Colonic mucosa (tissue), 4 donors: ENCODE measurements around the gene DEPDC5. TPM values are rescaled to one million over a fixed set of nuclear protein-coding genes. Genes with fewer than 3 reads are reported as not detected.

Experiments
- DNase-seq: peaks from one replicate; pipeline ENCODE4 v3.0.0-alpha.2; 2020
- H3K27ac ChIP-seq: fragments of 200-600 bp; one replicate; pipeline ENCODE4 v1.8.0; 2021
- H3K27me3 ChIP-seq: fragments of 200-600 bp; one replicate; pipeline ENCODE4 v1.8.0; 2021
- H3K36me3 ChIP-seq: fragments of 200-600 bp; one replicate; pipeline ENCODE4 v1.8.0; 2021
- H3K4me1 ChIP-seq: fragments of 200-600 bp; one replicate; pipeline ENCODE4 v1.8.0; 2021; ENCODE audit warnings: mild to moderate bottlenecking
- H3K4me3 ChIP-seq: fragments of 200-600 bp; one replicate; pipeline ENCODE4 v1.8.0; 2021
- H3K9ac ChIP-seq, 2 donors: one replicate each; pipeline ENCODE4 v1.7.0; 2013; ENCODE audit warnings: control low read depth in 2 of 2, low read depth in 2 of 2, low read length in 2 of 2
- H3K9me3 ChIP-seq: fragments of 200-600 bp; one replicate; pipeline ENCODE4 v1.8.0; 2021
- CTCF ChIP-seq: fragments of 200-600 bp; IDR thresholded peaks from one replicate; pipeline ENCODE4 v1.8.0; 2022; ENCODE audit warnings: antibody characterized with exemption, mild to moderate bottlenecking
- intact Hi-C: fragments of 100-400 bp; cut with DNase I; formaldehyde crosslinking; loops from one replicate; pipeline ENCODE4 v1.14.1; 2022
- total RNA-seq, 2 donors: library from RNA; stranded (reverse); fragmentation: NEBNext Ultra II Directional in 1 of 2; extraction: Animal tissue kit (Norgen Biotek cat#: 25700) in 1 of 2; gene quantifications; one replicate each; pipeline ENCODE4 v1.2.1, GENCODE V29; 2021
- donor health status: healthy.
- donor health status: DM: no; HTN: no; CAD: no.
- donor health status: DM: no; HTN: no; CAD: no.

DEPDC5 gene
- total RNA-seq, 2 donors from 2014 or later: 24.6 to 52.7 TPM

GRCh38 chr22:31733580-31734079 lies 20.2 kb upstream of the DEPDC5 start:
- Histone ChIP-seq H3K9me3 (no peaks in the 10 kb centered on the region), H3K9ac (no peak overlapping the region), H3K4me1 (no peaks in the 10 kb centered on the region), H3K27ac (no peak overlapping the region), H3K36me3 (no peaks in the 10 kb centered on the region), H3K4me3 (no peak overlapping the region), H3K27me3 (no peaks in the 10 kb centered on the region)
- intact Hi-C loops: no loop called here
- no peak for DNase-seq
- no peak for TF ChIP-seq CTCF

DNA sequence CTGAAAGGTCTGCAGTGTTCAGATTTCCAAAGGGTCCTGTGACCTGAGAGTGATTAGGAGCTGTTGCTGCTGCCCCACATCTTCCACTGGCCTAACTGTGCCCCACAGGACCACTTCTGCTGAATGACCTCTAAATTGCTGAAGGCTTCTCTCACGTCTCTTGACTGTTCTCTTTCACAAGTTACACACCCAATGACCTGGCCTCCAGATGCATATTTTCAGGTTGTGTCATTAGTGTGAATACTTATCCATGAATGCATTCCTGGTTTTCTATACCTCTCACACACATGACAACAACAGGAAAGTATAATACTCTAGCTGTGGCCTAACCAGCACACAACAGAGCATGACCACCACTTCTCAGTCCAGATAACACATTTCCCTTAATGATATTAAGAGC lies 19.3 kb upstream of the DEPDC5 start:
- Histone ChIP-seq H3K9me3 (no peaks in the 10 kb centered on the region), H3K36me3 (no peaks in the 10 kb centered on the region), H3K4me3 (no peak overlapping the region), H3K9ac (no peak overlapping the region), H3K27ac (no peak overlapping the region), H3K4me1 (no peaks in the 10 kb centered on the region), H3K27me3 (no peaks in the 10 kb centered on the region)
- no peak for DNase-seq
- intact Hi-C loops: no loop called here
- no peak for TF ChIP-seq CTCF

DNA sequence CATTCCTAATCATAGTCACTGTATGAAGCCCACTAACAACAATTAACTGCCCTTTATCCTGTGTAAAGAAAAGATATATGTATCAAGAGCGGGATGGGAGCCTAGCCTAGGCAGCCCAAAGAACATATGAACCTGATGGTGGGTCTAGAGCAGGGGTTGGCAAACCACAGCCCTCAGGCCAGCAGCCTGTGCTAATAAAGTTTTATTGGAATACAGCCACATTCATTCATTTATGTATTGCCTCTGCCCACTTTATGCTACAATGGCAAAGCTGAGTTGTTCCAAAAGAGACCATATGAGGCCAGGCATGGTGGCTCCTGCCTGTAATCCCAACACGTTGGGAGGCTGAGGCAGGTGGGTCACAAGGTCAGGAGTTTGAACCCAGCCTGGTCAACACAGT lies 17.4 kb upstream of the DEPDC5 start:
- TF ChIP-seq CTCF: no peak
- H3K9me3 ChIP-seq: no peaks in the 10 kb centered on the region
- no peak overlapping the region for H3K4me3 ChIP-seq
- no peaks in the 10 kb centered on the region for H3K4me1 ChIP-seq
- DNase-seq: no peak
- H3K27me3 ChIP-seq: no peaks in the 10 kb centered on the region
- no peak overlapping the region for H3K9ac ChIP-seq
- intact Hi-C loops: no loop called here
- no peak overlapping the region for H3K27ac ChIP-seq
- H3K36me3 ChIP-seq: no peaks in the 10 kb centered on the region

DNA sequence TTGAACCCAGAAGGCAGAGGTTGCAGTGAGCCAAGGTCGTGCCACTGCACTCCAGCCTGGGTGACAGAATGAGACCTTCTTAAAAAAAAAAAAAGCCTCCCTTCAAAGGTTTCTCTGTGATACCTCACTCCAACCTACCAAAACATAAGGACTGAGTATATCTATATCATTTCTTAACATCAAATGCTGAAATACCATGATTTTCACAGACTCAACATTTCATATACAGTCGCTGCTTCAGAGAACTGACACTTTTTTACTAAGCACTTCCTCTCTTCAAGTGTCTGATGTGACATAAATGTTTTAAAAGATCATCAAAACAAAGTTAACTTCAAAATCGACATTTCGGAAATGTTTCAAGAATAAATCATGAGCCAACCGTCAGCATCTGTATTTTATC lies 15.9 kb upstream of the DEPDC5 start:
- Histone ChIP-seq H3K4me3 (no peak overlapping the region), H3K9ac (no peak overlapping the region), H3K36me3 (no peaks in the 10 kb centered on the region), H3K27me3 (no peaks in the 10 kb centered on the region), H3K27ac (no peak overlapping the region), H3K9me3 (no peaks in the 10 kb centered on the region), H3K4me1 (no peaks in the 10 kb centered on the region)
- no peak for DNase-seq
- TF ChIP-seq CTCF: no peak
- intact Hi-C loops: no loop called here

DNA sequence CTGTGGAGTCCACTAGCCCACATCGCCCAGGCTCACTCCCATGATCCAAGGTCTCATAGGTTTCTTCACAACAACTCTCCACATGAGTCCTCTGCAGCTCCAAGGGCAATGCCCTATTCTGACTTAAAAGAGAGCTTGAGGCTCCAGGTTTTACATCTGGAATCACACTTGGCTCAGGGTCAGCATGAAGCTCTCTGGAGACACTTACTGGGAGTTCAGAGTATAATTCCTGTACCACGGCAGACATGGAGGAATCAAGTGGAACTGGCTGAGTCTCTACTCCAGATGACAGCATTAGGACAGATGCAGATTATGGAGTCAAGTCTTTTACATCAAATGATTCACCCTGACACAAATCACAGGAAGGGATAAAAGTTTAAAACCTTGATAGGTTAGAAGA lies 15.3 kb upstream of the DEPDC5 start:
- DNase-seq: no peak
- no peak overlapping the region for H3K9ac ChIP-seq
- no peaks in the 10 kb centered on the region for H3K27me3 ChIP-seq
- H3K36me3 ChIP-seq: no peaks in the 10 kb centered on the region
- no peaks in the 10 kb centered on the region for H3K9me3 ChIP-seq
- intact Hi-C loops: no loop called here
- H3K4me1 ChIP-seq: no peaks in the 10 kb centered on the region
- TF ChIP-seq CTCF: no peak
- H3K27ac ChIP-seq: no peak overlapping the region
- no peak overlapping the region for H3K4me3 ChIP-seq
